ENCODE results near the gene DGKB.

GRCh38 chr7:14507617-14508016 is 394.9 kb downstream of the DGKB start:
- TF ChIP-seq CTCF (optimal IDR thresholded peaks at IDR 0.05 in 1 of 3, IDR thresholded peaks at IDR 0.05 in 1 of 3, conservative IDR thresholded peaks at IDR 0.05 in 1 of 3; ENCODE audit: extremely low read depth in 1 of 3, insufficient read depth in 2 of 3, low read length in 3 of 3) (no peak), EZH2 (IDR thresholded peaks at IDR 0.05; ENCODE audit: low read length) (no peak)

Measured in keratinocyte (primary cell).